GM21529 (cell line): ENCODE data around the gene S100A9.
"Not testable (repeated sequence)": the region's sequence is repeated elsewhere in the genome, so short reads cannot be mapped to it uniquely, and the experiment has no call there.

ENCODE experiments used
- ATAC-seq: cut with Tn5 transposase; IDR thresholded peaks from one replicate; pipeline ENCODE4 v1.9.1; 2021; ENCODE audit not compliant: unreplicated experiment

S100A9 gene

GRCh38 chr1:153357853-153358690 lies at the start of gene S100A9:
S100A9 (plus strand) TSS chr1:153357854; CDS start chr1:153358284, 430 bp downstream.
- no peak for ATAC-seq

GRCh38 chr1:153308540-153308939 lies 49.1 kb upstream of the S100A9 start:
- no peak for ATAC-seq

GRCh38 chr1:153309441-153309840 lies 48.2 kb upstream of the S100A9 start:
- no peak for ATAC-seq

- ATAC-seq = no peak
Measured at GRCh38 chr1:153310526-153310925, 47.1 kb upstream of the S100A9 start.

GRCh38 chr1:153312570-153313186 lies 45.0 kb upstream of the S100A9 start, which contains the start of gene PGLYRP3:
PGLYRP3 (minus strand) TSS chr1:153312952; CDS start chr1:153310665, 2,287 bp downstream.
- ATAC-seq = no peak

GRCh38 chr1:153313288-153313687 lies 44.4 kb upstream of the S100A9 start:
- ATAC-seq = no peak

- ATAC-seq = not testable (repeated sequence)
Measured at GRCh38 chr1:153314388-153314787, 43.3 kb upstream of the S100A9 start.

- ATAC-seq = not testable (repeated sequence)
Measured at GRCh38 chr1:153316013-153316412, 41.6 kb upstream of the S100A9 start.

- not testable (repeated sequence) for ATAC-seq
Measured at GRCh38 chr1:153318145-153318544, 39.5 kb upstream of the S100A9 start.

- ATAC-seq = no peak
Measured at GRCh38 chr1:153322568-153322967, 35.1 kb upstream of the S100A9 start.

GRCh38 chr1:153324912-153325311 lies 32.7 kb upstream of the S100A9 start:
- ATAC-seq = no peak

- ATAC-seq = no peak
Measured at GRCh38 chr1:153333902-153334301, 23.8 kb upstream of the S100A9 start.

- ATAC-seq = no peak
Measured at GRCh38 chr1:153336650-153337049, 21.0 kb upstream of the S100A9 start.

GRCh38 chr1:153337980-153338853 lies 19.4 kb upstream of the S100A9 start:
- no peak for ATAC-seq

GRCh38 chr1:153339802-153340201 lies 17.9 kb upstream of the S100A9 start:
- ATAC-seq = no peak

GRCh38 chr1:153340356-153340755 lies 17.3 kb upstream of the S100A9 start:
- ATAC-seq = no peak

- ATAC-seq = no peak
Measured at GRCh38 chr1:153341431-153341934, 16.2 kb upstream of the S100A9 start.

- no peak for ATAC-seq
Measured at GRCh38 chr1:153342178-153342577, 15.5 kb upstream of the S100A9 start.

GRCh38 chr1:153343040-153343681 lies 14.5 kb upstream of the S100A9 start:
- no peak for ATAC-seq
